HCT116 (cell line): Measurements from ENCODE around the gene ANKRD22. TPM values are rescaled to one million over a fixed set of nuclear protein-coding genes. Genes with fewer than 3 reads are reported as not detected.

Source experiments
- ATAC-seq: fragments of 200-7000 bp; cut with Tn5 transposase; 2 replicates; pipeline ENCODE4 v1.9.1; 2020; ENCODE audit warnings: mild to moderate bottlenecking, moderate library complexity
- BruUV-seq: library from RNA; stranded (reverse); fragments of 400-500 nt; replicated peaks from 2 replicates; lab custom pipeline; 2021; lab: Mats Ljungman, UMichigan
- CTCF ChIA-PET: fragments of 300-600 bp; sonication (Branson Sonifier 250); formaldehyde crosslinking; loops from one replicate; lab custom pipeline; 2021; ENCODE audit warnings: antibody characterized with exemption; lab: Charles Lee
- POLR2A ChIA-PET: fragments of 300-600, 350-600 bp; sonication (Branson Sonifier 250); formaldehyde crosslinking; loops from one replicate; lab custom pipeline; 2021; ENCODE audit warnings: antibody characterized with exemption; lab: Charles Lee
- RAD21 ChIA-PET, 2 experiments: fragments of 300-600 bp; sonication (Branson Sonifier 250); formaldehyde crosslinking; loops; one replicate each; lab custom pipeline; 2023; ENCODE audit warnings: low total read pairs in 2 of 2; ENCODE audit not compliant: uncharacterized antibody in 2 of 2, unreplicated experiment in 2 of 2, low non-redundant PET in 1 of 2; lab: Charles Lee
- DNase-seq: peaks from one replicate; pipeline ENCODE4 v3.0.0-alpha.2; 2010; ENCODE audit warnings: low read depth, low spot score
- H2AFZ ChIP-seq: fragments of 200-600 bp; shearing (Covaris generic), sonication (generic); 2 replicates; pipeline ENCODE4 v1.6.1; 2017; ENCODE audit warnings: low read depth, mixed run types, mixed read lengths, antibody characterized with exemption, low read length; ENCODE audit not compliant: poor library complexity, severe bottlenecking
- H3K27ac ChIP-seq: 2 replicates; pipeline ENCODE4 v1.5.1; 2012; ENCODE audit warnings: low read depth, low read length
- H3K27me3 ChIP-seq: fragments of 200-600 bp; sonication (generic); 2 replicates; pipeline ENCODE4 v1.6.1; 2016; ENCODE audit warnings: mixed run types, low read length, mixed read lengths; ENCODE audit not compliant: insufficient read depth
- H3K36me3 ChIP-seq, 2 experiments: fragments of 200-500 bp in 1 of 2; fragments of 200-600 bp in 1 of 2; sonication (Bioruptor generic) in 1 of 2; sonication (generic) in 1 of 2; 2 replicates each; pipeline versions ENCODE4 v1.5.1 to v1.6.1; 2014 to 2016; ENCODE audit warnings: low read length in 2 of 2, inconsistent platforms in 1 of 2, mixed read lengths in 1 of 2, mixed run types in 1 of 2; ENCODE audit not compliant: insufficient read depth in 2 of 2, control insufficient read depth in 1 of 2
- H3K4me1 ChIP-seq, 2 experiments: fragments of 200-600 bp in 1 of 2; sonication (generic) in 1 of 2; 2 replicates each; pipeline versions ENCODE4 v1.5.1 to v1.6.1; 2012 to 2017; ENCODE audit warnings: low read length in 2 of 2, inconsistent platforms in 1 of 2, mild to moderate bottlenecking in 1 of 2, mixed read lengths in 1 of 2, mixed run types in 1 of 2, moderate library complexity in 1 of 2; ENCODE audit not compliant: insufficient read depth in 2 of 2, control insufficient read depth in 1 of 2
- H3K4me2 ChIP-seq: fragments of 200-600 bp; sonication (generic); 2 replicates; pipeline ENCODE4 v1.6.1; 2017; ENCODE audit warnings: mixed run types, low read length, mixed read lengths
- H3K4me3 ChIP-seq, 2 experiments: fragments of 200-600 bp in 1 of 2; sonication (generic) in 1 of 2; replicated peaks in 1 of 2; 2 replicates each; pipeline ENCODE4 v1.5.1; 2011 to 2016; ENCODE audit warnings: low read length in 2 of 2, control low read depth in 1 of 2, low read depth in 1 of 2, mild to moderate bottlenecking in 1 of 2, mixed read lengths in 1 of 2, mixed run types in 1 of 2
- H3K79me2 ChIP-seq: fragments of 200-600 bp; sonication (generic); 2 replicates; pipeline ENCODE4 v1.6.1; 2017; ENCODE audit warnings: mild to moderate bottlenecking, mixed run types, low read length, moderate library complexity, mixed read lengths; ENCODE audit not compliant: insufficient read depth
- H3K9ac ChIP-seq: fragments of 200-600 bp; sonication (generic); 2 replicates; pipeline ENCODE4 v1.6.1; 2016; ENCODE audit warnings: low read length, mixed read lengths
- H3K9me2 ChIP-seq: fragments of 200-600 bp; sonication (generic), shearing (Covaris generic); 2 replicates; pipeline ENCODE4 v1.6.1; 2017; ENCODE audit warnings: mixed run types, mild to moderate bottlenecking, moderate library complexity; ENCODE audit not compliant: insufficient read depth
- H3K9me3 ChIP-seq, 2 experiments: fragments of 200-500 bp in 1 of 2; fragments of 200-600 bp in 1 of 2; sonication (Bioruptor generic) in 1 of 2; sonication (generic) in 1 of 2; 2 replicates each; pipeline ENCODE4 v1.6.1; 2014 to 2017; ENCODE audit warnings: low read length in 2 of 2, mixed read lengths in 2 of 2, inconsistent platforms in 1 of 2, low read depth in 1 of 2, mild to moderate bottlenecking in 1 of 2, mixed run types in 1 of 2, moderate library complexity in 1 of 2; ENCODE audit not compliant: control insufficient read depth in 1 of 2, insufficient read depth in 1 of 2
- H4K20me1 ChIP-seq: fragments of 200-600 bp; sonication (generic), shearing (Covaris generic); 2 replicates; pipeline ENCODE4 v1.6.1; 2017; ENCODE audit warnings: mixed run types, mild to moderate bottlenecking, moderate library complexity; ENCODE audit not compliant: insufficient read depth
- ATF3 ChIP-seq: IDR thresholded peaks from 2 replicates; pipeline ENCODE4 v1.6.1; 2012
- CBX3 ChIP-seq: IDR thresholded peaks from 2 replicates; pipeline ENCODE4 v1.6.1; 2012; ENCODE audit warnings: low read depth
- CEBPB ChIP-seq: IDR thresholded peaks from 2 replicates; pipeline ENCODE4 v1.6.1; 2012; ENCODE audit warnings: low read depth
- ELF1 ChIP-seq: IDR thresholded peaks from 2 replicates; pipeline ENCODE4 v1.6.1; 2012; ENCODE audit warnings: low read depth, borderline replicate concordance
- EZH2 ChIP-seq: fragments of 200-600 bp; sonication (generic); IDR thresholded peaks from 2 replicates; pipeline ENCODE4 v1.6.1; 2017; ENCODE audit warnings: antibody characterized with exemption, mixed run types
- FOSL1 ChIP-seq: IDR thresholded peaks from 2 replicates; pipeline ENCODE4 v1.6.1; 2012; ENCODE audit warnings: low read depth
- JUND ChIP-seq: IDR thresholded peaks from 2 replicates; pipeline ENCODE4 v1.6.1; 2012
- POLR2A ChIP-seq: IDR thresholded peaks from 2 replicates; pipeline ENCODE4 v1.7.0; 2011; ENCODE audit warnings: borderline replicate concordance; ENCODE audit not compliant: insufficient read depth, insufficient read length; ENCODE audit errors: extremely low read depth
- POLR2AphosphoS5 ChIP-seq: IDR thresholded peaks from 2 replicates; pipeline ENCODE4 v1.6.1; 2011; ENCODE audit warnings: mild to moderate bottlenecking, low read depth, low read length, moderate library complexity
- RAD21 ChIP-seq: IDR thresholded peaks from 2 replicates; pipeline ENCODE4 v1.6.1; 2012; ENCODE audit warnings: low read depth, mild to moderate bottlenecking
- SRF ChIP-seq: IDR thresholded peaks from 2 replicates; pipeline ENCODE4 v1.6.1; 2012; ENCODE audit warnings: low read depth
- TCF7L2 ChIP-seq: IDR thresholded peaks from 2 replicates; pipeline ENCODE4 v1.7.0; 2011; ENCODE audit warnings: borderline replicate concordance, inconsistent platforms; ENCODE audit not compliant: insufficient read depth, insufficient read length; ENCODE audit errors: extremely low read depth
- YY1 ChIP-seq: IDR thresholded peaks from 2 replicates; pipeline ENCODE4 v1.6.1; 2011; ENCODE audit warnings: low read length, low read depth, moderate library complexity, mild to moderate bottlenecking; ENCODE audit not compliant: insufficient replicate concordance; ENCODE audit errors: extremely low read depth
- ZNF274 ChIP-seq: fragments of 200-500 bp; sonication (Bioruptor generic); IDR thresholded peaks from 2 replicates; pipeline ENCODE4 v1.6.1; 2014; ENCODE audit warnings: mild to moderate bottlenecking, low read depth, low read length, inconsistent platforms
- intact Hi-C: fragments of 100-400 bp; cut with micrococcal nuclease; formaldehyde crosslinking; loops from 2 replicates; pipeline ENCODE4 v1.10.0; 2022
- total RNA-seq: library from RNA; stranded (reverse); gene quantifications from one replicate; pipeline ENCODE4 v1.2.1, GENCODE V29; 2021; ENCODE audit not compliant: unreplicated experiment
- TF ChIP-seq, protein P1 (sequence below): IDR thresholded peaks from 2 replicates; pipeline ENCODE4 v1.6.1; 2012
- TF ChIP-seq, protein P2 (sequence below), 3 experiments: fragments of 200-600 bp in 1 of 3; sonication (generic) in 1 of 3; IDR thresholded peaks in 2 of 3; conservative IDR thresholded peaks in 1 of 3; 2 replicates each; pipeline ENCODE4 v1.5.1; 2012 to 2017; ENCODE audit warnings: low read depth in 2 of 3, low read length in 2 of 3, antibody characterized with exemption in 1 of 3, borderline replicate concordance in 1 of 3, control low read depth in 1 of 3, mild to moderate bottlenecking in 1 of 3, mixed read lengths in 1 of 3, mixed run types in 1 of 3, moderate library complexity in 1 of 3; ENCODE audit not compliant: insufficient read depth in 1 of 3
- TF ChIP-seq, protein P3 (sequence below): IDR thresholded peaks from 2 replicates; pipeline ENCODE4 v1.6.1; 2011; ENCODE audit warnings: mild to moderate bottlenecking, low read length, moderate library complexity; ENCODE audit not compliant: insufficient replicate concordance; ENCODE audit errors: extremely low read depth

ANKRD22 gene
- total RNA-seq, 1 experiment from 2014 or later, result 2.3 TPM

DNA sequence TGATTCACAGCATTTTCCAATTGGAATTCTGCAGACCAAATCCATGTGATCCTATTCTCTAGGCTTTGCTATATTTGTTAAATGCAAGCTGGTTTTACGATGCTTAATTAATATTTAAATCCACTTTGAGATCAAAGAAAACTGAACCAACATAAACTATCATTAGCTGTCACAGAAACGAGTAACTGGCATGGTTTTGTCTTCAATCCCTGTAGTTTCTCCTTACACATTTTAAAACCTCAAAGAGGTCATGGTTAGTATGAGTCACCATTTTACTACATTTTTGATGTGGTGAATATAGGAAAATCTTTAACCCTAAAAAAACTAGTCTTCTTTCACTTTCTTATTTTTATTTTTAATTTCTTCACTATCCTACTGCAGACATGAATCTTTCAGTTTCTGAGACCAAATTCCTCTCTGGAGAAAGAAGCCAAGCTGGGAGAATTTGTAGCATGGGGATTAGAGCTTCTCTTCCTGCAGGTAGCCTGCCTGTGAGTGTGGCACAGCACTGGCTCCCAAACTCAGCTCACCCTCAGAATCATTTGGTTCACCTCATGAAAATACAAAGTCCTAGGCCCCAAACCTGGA, 57.8 kb downstream of the ANKRD22 start:
- no peaks in the 10 kb centered on the region for H3K79me2 ChIP-seq
- ChIA-PET RAD21 (no interaction called here), CTCF (interaction anchor here (1.2 to 1.4 kb wide), 2 partner anchors 207 to 229 kb away, joined by 4 to 9 read pairs; no protein-coding TSS in a partner anchor), POLR2A (no interaction called here)
- no peak overlapping the region for H3K9ac ChIP-seq
- no peaks in the 10 kb centered on the region for H3K27me3 ChIP-seq
- H3K4me3 ChIP-seq, result no peak overlapping the region
- H3K36me3 ChIP-seq, result no peaks in the 10 kb centered on the region
- no peak for DNase-seq
- intact Hi-C loops, result loop anchor here (5.0 kb wide), 2 partner anchors 107 to 227 kb away; no protein-coding TSS in a partner anchor
- peak overlapping the region; percentile 23; the same call in 1 of the 2 replicates for H3K4me2 ChIP-seq
- H3K4me1 ChIP-seq, result peaks cover 6 to 10% of the 10 kb centered on the region in 2 experiments; a peak in 3 of 4 replicates
- H3K9me3 ChIP-seq, result no peaks in the 10 kb centered on the region
- H4K20me1 ChIP-seq, result no peaks in the 10 kb centered on the region
- ATAC-seq, result no peak
- H3K9me2 ChIP-seq, result no peaks in the 10 kb centered on the region
- peak overlapping the region; percentile 42 for H2AFZ ChIP-seq
- BruUV-seq, result no TSS peak
- TF ChIP-seq, protein P1, sequence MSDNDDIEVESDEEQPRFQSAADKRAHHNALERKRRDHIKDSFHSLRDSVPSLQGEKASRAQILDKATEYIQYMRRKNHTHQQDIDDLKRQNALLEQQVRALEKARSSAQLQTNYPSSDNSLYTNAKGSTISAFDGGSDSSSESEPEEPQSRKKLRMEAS, result no peak
- TF ChIP-seq ZNF274, result no peak
- no peak for TF ChIP-seq ATF3
- TF ChIP-seq, protein P2, sequence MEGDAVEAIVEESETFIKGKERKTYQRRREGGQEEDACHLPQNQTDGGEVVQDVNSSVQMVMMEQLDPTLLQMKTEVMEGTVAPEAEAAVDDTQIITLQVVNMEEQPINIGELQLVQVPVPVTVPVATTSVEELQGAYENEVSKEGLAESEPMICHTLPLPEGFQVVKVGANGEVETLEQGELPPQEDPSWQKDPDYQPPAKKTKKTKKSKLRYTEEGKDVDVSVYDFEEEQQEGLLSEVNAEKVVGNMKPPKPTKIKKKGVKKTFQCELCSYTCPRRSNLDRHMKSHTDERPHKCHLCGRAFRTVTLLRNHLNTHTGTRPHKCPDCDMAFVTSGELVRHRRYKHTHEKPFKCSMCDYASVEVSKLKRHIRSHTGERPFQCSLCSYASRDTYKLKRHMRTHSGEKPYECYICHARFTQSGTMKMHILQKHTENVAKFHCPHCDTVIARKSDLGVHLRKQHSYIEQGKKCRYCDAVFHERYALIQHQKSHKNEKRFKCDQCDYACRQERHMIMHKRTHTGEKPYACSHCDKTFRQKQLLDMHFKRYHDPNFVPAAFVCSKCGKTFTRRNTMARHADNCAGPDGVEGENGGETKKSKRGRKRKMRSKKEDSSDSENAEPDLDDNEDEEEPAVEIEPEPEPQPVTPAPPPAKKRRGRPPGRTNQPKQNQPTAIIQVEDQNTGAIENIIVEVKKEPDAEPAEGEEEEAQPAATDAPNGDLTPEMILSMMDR (IDR thresholded peaks at IDR 0.05 in 2 of 3, conservative IDR thresholded peaks at IDR 0.05 in 1 of 3; ENCODE audit: borderline replicate concordance in 1 of 3, insufficient read depth in 1 of 3, low read depth in 2 of 3, low read length in 2 of 3), result no peak
- TF ChIP-seq CEBPB, result no peak
- TF ChIP-seq CBX3, result 0 out of 2 replicates have a peak, but pooled peaks have one; percentile 13
- peak; percentile 30 for TF ChIP-seq TCF7L2
- peak; percentile 59; the same call in 1 of the 2 replicates for TF ChIP-seq FOSL1
- no peak for TF ChIP-seq POLR2A
- no peak for TF ChIP-seq YY1
- no peak for TF ChIP-seq ELF1
- TF ChIP-seq, protein P3, sequence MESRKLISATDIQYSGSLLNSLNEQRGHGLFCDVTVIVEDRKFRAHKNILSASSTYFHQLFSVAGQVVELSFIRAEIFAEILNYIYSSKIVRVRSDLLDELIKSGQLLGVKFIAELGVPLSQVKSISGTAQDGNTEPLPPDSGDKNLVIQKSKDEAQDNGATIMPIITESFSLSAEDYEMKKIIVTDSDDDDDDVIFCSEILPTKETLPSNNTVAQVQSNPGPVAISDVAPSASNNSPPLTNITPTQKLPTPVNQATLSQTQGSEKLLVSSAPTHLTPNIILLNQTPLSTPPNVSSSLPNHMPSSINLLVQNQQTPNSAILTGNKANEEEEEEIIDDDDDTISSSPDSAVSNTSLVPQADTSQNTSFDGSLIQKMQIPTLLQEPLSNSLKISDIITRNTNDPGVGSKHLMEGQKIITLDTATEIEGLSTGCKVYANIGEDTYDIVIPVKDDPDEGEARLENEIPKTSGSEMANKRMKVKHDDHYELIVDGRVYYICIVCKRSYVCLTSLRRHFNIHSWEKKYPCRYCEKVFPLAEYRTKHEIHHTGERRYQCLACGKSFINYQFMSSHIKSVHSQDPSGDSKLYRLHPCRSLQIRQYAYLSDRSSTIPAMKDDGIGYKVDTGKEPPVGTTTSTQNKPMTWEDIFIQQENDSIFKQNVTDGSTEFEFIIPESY, result no peak
- TF ChIP-seq JUND, result peak; percentile 64
- TF ChIP-seq SRF, result no peak
- no peak for TF ChIP-seq POLR2AphosphoS5
- TF ChIP-seq EZH2, result no peak
- no peak for TF ChIP-seq RAD21
- H3K27ac ChIP-seq, result no peak overlapping the region
